Peyer's patch (tissue), 4 donors: Measurements from ENCODE around the gene CSNK1G3.

ENCODE experiments used
- POLR2A ChIP-seq, 2 donors: fragments of 450-650 bp; IDR thresholded peaks; one replicate each; pipeline ENCODE4 v1.5.1; 2017; ENCODE audit warnings: antibody characterized with exemption in 2 of 2, mild to moderate bottlenecking in 2 of 2, moderate library complexity in 2 of 2
- TF ChIP-seq, protein P1 (sequence below), 6 experiments: fragments of 450-650 bp in 4 of 6; fragments of 200-600 bp in 2 of 6; sonication (generic) in 1 of 6; IDR thresholded peaks; one replicate each; pipeline ENCODE4 v1.5.1; 2017 to 2019; ENCODE audit warnings: antibody characterized with exemption in 6 of 6, mild to moderate bottlenecking in 3 of 6, moderate library complexity in 1 of 6

DNA sequence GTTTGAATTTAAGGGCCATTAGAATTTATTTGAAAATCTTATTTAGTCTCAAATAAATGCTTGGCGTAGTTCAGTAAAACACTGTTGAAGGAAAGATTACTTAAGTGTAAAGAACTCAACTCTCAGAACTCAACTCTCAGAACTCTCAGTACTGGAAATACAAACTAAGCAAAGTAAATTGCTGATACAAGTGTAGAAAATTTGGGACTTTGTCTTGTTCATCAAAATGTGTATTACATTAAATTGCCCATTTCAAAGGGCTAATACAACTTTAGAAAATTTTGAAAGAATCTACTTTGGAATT is 99.4 kb downstream of the CSNK1G3 start:
- TF ChIP-seq, protein P1, sequence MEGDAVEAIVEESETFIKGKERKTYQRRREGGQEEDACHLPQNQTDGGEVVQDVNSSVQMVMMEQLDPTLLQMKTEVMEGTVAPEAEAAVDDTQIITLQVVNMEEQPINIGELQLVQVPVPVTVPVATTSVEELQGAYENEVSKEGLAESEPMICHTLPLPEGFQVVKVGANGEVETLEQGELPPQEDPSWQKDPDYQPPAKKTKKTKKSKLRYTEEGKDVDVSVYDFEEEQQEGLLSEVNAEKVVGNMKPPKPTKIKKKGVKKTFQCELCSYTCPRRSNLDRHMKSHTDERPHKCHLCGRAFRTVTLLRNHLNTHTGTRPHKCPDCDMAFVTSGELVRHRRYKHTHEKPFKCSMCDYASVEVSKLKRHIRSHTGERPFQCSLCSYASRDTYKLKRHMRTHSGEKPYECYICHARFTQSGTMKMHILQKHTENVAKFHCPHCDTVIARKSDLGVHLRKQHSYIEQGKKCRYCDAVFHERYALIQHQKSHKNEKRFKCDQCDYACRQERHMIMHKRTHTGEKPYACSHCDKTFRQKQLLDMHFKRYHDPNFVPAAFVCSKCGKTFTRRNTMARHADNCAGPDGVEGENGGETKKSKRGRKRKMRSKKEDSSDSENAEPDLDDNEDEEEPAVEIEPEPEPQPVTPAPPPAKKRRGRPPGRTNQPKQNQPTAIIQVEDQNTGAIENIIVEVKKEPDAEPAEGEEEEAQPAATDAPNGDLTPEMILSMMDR (IDR thresholded peaks at IDR 0.05) = no peak
- no peak for TF ChIP-seq POLR2A (IDR thresholded peaks at IDR 0.05)
